PC-3 (cell line): ENCODE measurements around the gene MIPEP.

ENCODE experiments used
- EZH2phosphoT487 ChIP-seq: fragments of 300-600 bp; sonication (generic); IDR thresholded peaks from 2 replicates; pipeline ENCODE4 v1.6.1; 2018; ENCODE audit warnings: mild to moderate bottlenecking, antibody characterized with exemption, low read length, borderline replicate concordance
- TF ChIP-seq, protein P1 (sequence below): fragments of 300-600 bp; sonication (generic); conservative IDR thresholded peaks from 2 replicates; pipeline ENCODE4 v1.5.1; 2017; ENCODE audit warnings: antibody characterized with exemption, low read depth, mild to moderate bottlenecking, low read length

DNA sequence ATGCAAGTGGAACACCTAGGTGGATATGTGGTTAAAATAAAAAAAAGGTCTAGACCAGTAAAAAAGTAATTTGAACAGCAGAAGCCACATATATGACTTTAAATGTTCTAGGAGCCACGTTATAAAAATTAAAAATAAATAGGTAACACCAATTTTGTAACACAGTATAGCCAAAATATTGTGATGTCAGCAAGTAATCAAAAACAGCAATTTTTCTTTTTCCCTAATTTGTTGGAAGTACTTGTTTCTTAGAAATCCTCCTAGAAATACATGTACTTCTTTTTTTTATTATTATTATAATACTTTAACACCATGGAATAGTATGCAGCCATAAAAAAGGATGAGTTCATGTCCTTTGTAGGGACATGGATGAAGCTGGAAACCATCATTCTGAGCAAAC is 33.8 kb upstream of the MIPEP start:
- TF ChIP-seq, protein P1, sequence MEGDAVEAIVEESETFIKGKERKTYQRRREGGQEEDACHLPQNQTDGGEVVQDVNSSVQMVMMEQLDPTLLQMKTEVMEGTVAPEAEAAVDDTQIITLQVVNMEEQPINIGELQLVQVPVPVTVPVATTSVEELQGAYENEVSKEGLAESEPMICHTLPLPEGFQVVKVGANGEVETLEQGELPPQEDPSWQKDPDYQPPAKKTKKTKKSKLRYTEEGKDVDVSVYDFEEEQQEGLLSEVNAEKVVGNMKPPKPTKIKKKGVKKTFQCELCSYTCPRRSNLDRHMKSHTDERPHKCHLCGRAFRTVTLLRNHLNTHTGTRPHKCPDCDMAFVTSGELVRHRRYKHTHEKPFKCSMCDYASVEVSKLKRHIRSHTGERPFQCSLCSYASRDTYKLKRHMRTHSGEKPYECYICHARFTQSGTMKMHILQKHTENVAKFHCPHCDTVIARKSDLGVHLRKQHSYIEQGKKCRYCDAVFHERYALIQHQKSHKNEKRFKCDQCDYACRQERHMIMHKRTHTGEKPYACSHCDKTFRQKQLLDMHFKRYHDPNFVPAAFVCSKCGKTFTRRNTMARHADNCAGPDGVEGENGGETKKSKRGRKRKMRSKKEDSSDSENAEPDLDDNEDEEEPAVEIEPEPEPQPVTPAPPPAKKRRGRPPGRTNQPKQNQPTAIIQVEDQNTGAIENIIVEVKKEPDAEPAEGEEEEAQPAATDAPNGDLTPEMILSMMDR = no peak
- no peak for TF ChIP-seq EZH2phosphoT487
